Epithelial cell of esophagus (primary cell): ENCODE measurements around the gene WNT7A.
A peak's percentile ranks its signal among the peaks of the same experiment; 100 is the strongest.

Experiments
- DNase-seq: peaks from one replicate; pipeline ENCODE4 v3.0.0; 2010; ENCODE audit warnings: low read depth
- H3K4me3 ChIP-seq: 2 replicates; pipeline ENCODE4 v1.5.1; 2011; ENCODE audit warnings: mild to moderate bottlenecking, low read length, control low read depth
- TF ChIP-seq, protein P1 (sequence below): IDR thresholded peaks from 2 replicates; pipeline ENCODE4 v1.5.1; 2011; ENCODE audit warnings: low read depth, mild to moderate bottlenecking, low read length, control low read depth, inconsistent platforms; ENCODE audit not compliant: insufficient read depth; ENCODE audit errors: missing control alignments

WNT7A gene

DNA sequence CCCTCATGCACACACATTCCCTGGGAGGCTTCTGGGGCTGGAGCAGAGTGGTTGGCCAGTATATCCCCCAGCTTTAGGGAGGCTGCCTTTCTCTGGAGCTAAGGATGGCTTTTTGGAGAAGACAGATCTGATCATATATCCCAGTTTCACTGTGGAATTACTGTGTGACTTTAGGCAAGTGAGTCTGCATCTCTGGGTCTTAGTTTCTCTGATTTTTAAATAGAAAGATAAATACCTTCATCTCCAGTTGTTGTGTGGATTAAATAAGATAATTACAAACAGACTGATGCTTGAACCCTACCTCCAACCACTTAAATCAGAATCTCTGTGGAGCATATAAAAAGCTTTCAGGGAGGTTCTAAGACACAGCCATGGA lies 11.1 kb upstream of the WNT7A start:
- DNase-seq = no peak
- no peak overlapping the region for H3K4me3 ChIP-seq
- TF ChIP-seq, protein P1, sequence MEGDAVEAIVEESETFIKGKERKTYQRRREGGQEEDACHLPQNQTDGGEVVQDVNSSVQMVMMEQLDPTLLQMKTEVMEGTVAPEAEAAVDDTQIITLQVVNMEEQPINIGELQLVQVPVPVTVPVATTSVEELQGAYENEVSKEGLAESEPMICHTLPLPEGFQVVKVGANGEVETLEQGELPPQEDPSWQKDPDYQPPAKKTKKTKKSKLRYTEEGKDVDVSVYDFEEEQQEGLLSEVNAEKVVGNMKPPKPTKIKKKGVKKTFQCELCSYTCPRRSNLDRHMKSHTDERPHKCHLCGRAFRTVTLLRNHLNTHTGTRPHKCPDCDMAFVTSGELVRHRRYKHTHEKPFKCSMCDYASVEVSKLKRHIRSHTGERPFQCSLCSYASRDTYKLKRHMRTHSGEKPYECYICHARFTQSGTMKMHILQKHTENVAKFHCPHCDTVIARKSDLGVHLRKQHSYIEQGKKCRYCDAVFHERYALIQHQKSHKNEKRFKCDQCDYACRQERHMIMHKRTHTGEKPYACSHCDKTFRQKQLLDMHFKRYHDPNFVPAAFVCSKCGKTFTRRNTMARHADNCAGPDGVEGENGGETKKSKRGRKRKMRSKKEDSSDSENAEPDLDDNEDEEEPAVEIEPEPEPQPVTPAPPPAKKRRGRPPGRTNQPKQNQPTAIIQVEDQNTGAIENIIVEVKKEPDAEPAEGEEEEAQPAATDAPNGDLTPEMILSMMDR = no peak

DNA sequence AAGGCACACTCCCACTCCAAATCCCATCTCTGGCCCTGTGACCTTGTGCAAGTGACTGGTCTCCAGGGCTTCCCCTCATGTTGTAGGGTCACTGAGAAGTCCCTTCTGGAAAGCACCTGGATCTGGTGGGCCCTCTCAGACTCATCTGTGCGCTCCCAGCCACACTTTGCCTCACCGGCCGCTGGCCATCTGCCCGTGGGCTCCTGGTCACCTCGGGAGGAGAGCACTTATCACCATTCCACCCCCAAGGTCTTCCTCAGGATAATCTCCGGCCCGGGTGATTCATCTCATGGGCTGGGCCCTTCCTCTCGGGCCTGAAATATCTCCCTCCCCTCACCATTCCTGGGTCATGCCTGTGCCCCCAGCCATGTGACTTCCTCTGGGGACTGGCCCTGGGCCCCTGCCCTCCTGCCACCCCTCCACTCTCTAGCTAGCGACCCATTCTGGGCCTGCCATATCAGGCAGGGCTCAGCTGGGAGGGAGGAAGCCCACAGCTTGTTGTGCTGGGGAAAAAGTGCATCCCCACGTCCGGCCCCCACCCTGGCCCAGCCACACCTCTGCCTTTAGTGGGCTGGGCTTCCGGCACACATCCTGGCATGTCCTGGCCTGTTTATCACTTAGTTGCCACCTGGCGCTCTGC lies 10.6 kb upstream of the WNT7A start:
- DNase-seq = peak; percentile 81
- TF ChIP-seq, protein P1 = no peak
- no peak overlapping the region for H3K4me3 ChIP-seq

GRCh38 chr3:13888576-13888975 lies 8.7 kb upstream of the WNT7A start:
- H3K4me3 ChIP-seq = no peak overlapping the region
- TF ChIP-seq, protein P1 = no peak
- no peak for DNase-seq

GRCh38 chr3:13887495-13888300 lies 7.8 kb upstream of the WNT7A start:
- TF ChIP-seq, protein P1 = no peak
- DNase-seq = no peak

DNA sequence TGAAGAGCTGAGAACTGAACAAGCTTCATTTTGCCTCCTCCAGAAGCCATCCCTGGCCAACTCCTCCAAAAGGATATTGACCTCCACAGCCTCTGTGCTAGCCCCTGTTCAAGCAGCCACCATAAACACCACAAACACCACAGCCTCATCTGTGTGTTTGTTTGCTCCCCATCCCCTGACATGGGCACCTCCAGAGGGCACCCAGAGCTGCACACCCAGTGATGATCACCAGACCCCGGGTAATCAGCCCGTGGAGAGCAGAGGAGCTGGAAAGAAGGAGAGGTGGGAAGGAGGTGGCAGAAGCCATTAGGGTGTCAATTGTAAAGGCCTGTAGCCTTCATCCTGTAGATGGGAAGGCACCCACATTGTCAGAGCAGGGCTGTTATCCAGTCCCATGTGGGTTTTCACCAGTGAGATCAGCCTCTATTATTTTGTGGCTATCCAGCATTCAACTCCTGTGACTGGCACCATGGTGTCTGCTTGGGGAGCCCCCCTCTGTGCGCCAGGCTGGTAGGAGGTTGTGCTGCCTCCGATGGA lies 6.8 kb upstream of the WNT7A start:
- no peak for DNase-seq
- H3K4me3 ChIP-seq = no peak overlapping the region
- TF ChIP-seq, protein P1 = no peak

More at GRCh38 chr3:13887495-13888300, 7.8 kb upstream of the WNT7A start:
- H3K4me3 ChIP-seq = no peak overlapping the region

GRCh38 chr3:13885704-13886010 lies 5.8 kb upstream of the WNT7A start:
- H3K4me3 ChIP-seq = no peak overlapping the region
- no peak for DNase-seq
- TF ChIP-seq, protein P1 = no peak
